CD4-positive, alpha-beta T cell treated with Interleukin-17A for 4 hours (primary cell): ENCODE results near the gene GXYLT1.
"Not testable (repeated sequence)": the region's sequence is repeated elsewhere in the genome, so short reads cannot be mapped to it uniquely, and the experiment has no call there.

ENCODE experiments used
- DNase-seq: peaks from one replicate; pipeline ENCODE4 v3.0.0-alpha.2; 2020; ENCODE audit warnings: mixed read lengths

Gene GXYLT1, protein sequence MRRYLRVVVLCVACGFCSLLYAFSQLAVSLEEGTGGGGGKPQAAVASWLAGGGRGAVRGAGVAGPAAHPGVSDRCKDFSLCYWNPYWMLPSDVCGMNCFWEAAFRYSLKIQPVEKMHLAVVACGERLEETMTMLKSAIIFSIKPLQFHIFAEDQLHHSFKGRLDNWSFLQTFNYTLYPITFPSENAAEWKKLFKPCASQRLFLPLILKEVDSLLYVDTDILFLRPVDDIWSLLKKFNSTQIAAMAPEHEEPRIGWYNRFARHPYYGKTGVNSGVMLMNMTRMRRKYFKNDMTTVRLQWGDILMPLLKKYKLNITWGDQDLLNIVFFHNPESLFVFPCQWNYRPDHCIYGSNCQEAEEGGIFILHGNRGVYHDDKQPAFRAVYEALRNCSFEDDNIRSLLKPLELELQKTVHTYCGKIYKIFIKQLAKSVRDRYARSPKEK

DNA sequence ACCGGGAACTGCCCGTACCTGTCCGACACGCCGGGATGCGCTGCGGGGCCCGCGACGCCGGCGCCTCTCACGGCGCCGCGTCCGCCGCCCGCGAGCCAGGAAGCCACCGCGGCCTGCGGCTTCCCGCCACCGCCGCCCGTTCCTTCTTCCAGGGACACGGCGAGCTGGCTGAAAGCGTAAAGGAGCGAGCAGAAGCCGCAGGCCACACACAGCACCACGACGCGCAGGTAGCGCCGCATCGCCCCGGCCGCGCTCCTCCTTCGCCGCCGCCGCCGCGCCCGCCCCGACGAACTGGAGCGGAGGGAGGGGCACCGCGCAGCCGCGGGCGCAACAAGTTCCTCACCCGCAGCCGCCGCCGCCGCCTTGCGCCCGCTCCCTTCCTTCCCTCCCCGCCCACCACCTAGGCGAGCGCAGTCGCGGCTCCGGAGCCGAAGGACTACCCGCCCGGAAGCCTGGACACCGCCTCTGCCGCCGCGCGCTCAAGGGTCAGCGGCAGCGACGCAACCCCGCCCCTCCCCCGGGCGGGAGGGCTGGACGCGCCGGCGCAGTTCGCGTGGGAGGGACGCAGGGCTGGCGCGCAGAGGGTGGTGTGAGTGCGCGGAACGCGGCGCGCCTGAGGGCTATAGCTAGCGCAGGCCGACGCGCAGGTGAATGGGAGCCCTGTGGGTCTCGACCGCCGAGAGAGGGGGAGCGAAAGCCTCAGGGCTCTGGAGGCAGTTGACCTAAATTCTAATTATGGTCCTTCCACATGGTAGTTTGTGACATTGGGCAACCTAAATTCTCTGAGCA lies at the start of gene GXYLT1:
GXYLT1 (minus strand) TSS at position 467 of the 789 bp plus-strand sequence; CDS start at position 239, 228 bp downstream.
- peak; percentile 86 for DNase-seq

DNA sequence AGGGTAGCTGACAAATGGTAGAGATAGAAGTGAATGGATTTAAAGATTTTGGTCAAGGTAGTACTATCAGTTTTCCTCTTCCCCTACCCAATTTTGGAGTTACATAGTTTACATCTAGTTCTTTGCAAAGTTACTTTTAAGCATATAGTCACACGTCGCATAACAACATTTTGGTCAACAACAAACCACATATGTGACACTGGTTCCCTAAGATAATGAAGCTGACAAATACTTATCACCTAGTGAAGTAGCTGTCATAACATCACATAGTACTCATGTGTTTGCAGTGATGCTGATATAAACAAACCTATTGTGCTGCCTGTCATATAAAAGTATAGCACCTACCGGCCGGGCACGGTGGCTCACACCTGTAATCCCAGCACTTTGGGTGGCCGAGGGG lies 48.0 kb upstream of the GXYLT1 start:
- DNase-seq: no peak

DNA sequence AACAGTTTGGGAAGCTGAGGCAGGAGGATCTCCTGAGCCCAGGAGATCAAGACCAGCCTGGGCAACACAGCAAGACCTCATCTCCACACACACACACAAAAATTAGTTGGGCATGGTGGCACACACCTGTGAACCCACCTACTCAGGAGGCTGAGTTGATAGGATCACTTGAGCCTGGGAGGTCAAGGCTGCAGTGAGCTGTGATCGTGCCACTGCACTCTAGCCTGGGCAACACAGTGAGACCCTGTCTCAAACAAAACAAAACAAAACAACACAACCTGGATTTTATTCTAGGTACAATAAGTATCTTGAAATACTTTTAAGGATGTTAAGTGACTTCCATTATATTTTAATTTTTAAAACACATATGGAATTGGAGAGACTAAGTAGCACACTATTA lies 47.6 kb upstream of the GXYLT1 start:
- no peak for DNase-seq

DNA sequence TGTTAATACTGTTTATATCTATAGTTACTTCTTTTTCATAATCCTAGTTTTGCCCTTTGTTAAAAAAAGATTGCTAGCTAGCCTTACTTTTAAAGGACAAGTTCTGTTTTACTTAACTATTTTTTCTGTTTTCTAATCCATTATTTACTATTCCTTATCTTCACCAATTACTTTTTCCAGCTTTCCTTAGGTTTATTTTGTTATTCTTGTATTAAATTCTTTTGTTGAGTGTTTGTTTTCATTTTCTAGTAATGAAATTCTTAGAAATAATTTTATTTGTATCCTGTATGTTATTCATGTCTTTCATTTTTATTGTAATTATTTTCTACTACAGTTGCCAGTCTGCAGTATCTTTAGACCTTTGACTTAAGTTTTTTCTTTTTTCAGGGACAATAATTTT lies 45.7 kb upstream of the GXYLT1 start:
- DNase-seq: no peak

- not testable (repeated sequence) for DNase-seq
These were observed 43.6 kb upstream of the GXYLT1 start for GRCh38 chr12:42188275-42188674.

GRCh38 chr12:42187799-42188198 lies 43.1 kb upstream of the GXYLT1 start:
- no peak for DNase-seq

- DNase-seq: no peak
These were observed 42.1 kb upstream of the GXYLT1 start for GRCh38 chr12:42186793-42187192.

GRCh38 chr12:42182394-42182793 lies 37.7 kb upstream of the GXYLT1 start:
- DNase-seq: no peak

- no peak for DNase-seq
These were observed 36.4 kb upstream of the GXYLT1 start for GRCh38 chr12:42180990-42181596.

DNA sequence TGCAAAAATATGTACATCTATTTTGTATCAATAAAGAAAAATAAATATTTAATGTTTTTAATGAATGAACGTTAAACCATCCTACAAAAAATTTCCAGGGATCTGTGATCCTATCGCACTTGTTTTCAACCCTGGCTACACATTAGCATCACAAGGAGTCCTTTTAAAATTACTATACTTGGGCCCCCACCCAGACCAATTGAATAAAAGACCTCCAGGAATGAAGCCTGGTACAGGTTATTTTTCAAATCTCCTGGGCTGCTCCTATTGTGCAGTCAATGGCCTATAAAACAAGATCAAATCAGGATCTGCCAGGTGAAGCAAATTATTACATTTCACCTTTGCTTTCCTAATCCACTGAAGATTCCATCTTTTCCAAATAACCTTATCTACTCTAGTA lies 33.4 kb upstream of the GXYLT1 start:
- DNase-seq: no peak

GRCh38 chr12:42174978-42175377 lies 30.3 kb upstream of the GXYLT1 start:
- DNase-seq: no peak

GRCh38 chr12:42173961-42174521 lies 29.4 kb upstream of the GXYLT1 start:
- no peak for DNase-seq

GRCh38 chr12:42172441-42173210 lies 28.0 kb upstream of the GXYLT1 start:
- no peak for DNase-seq

- no peak for DNase-seq
These were observed 23.0 kb upstream of the GXYLT1 start for GRCh38 chr12:42167711-42168110.

GRCh38 chr12:42166501-42166900 lies 21.8 kb upstream of the GXYLT1 start:
- no peak for DNase-seq

DNA sequence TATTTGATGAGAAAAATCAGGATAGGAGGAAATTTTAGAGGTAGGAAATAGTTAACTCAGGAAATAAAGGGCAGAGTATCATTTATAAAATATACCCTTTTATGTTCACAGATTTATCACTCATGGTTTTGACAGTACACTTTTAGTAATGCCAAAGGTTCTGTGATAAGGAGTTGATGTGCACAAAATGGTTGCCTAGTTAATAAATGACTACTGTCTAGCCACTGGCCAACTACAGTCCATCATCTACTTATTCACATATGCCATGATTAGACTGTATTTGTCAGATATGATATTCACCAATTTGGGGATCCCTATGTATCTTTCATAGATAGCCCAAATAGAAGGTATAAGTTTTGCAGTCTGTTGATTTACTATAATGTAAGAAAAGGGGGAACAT lies 19.2 kb upstream of the GXYLT1 start:
- DNase-seq: no peak

DNA sequence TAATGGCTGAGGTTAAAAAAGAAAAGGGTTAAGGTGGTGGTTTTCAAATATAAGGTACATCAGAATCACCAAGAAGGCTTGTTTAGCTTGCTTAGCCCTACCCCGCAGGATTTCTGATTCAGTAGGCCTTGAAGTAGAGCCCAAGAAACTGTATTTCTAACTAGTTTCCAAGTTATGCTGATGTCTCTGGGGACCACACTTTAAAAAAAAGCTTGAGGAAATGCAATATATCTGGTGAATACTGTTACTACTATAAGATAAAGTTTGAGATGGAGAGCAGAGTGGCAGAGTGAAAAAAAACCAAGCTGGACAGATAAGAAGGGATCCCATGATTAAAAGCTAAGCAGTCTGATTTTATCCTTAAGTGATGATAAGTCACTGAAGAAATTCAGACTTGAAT lies 18.3 kb upstream of the GXYLT1 start:
- no peak for DNase-seq

- no peak for DNase-seq
These were observed 17.5 kb upstream of the GXYLT1 start for GRCh38 chr12:42162193-42162592.

GRCh38 chr12:42161529-42161928 lies 16.9 kb upstream of the GXYLT1 start:
- DNase-seq: no peak

- no peak for DNase-seq
These were observed 11.6 kb upstream of the GXYLT1 start for GRCh38 chr12:42156232-42156631.

GRCh38 chr12:42145552-42146215 lies 1.0 kb upstream of the GXYLT1 start:
- no peak for DNase-seq

- peak; percentile 9 for DNase-seq
These were observed 499 bp upstream of the GXYLT1 start for GRCh38 chr12:42145197-42145549.
